ENCODE data around the gene LRRC53.

DNA sequence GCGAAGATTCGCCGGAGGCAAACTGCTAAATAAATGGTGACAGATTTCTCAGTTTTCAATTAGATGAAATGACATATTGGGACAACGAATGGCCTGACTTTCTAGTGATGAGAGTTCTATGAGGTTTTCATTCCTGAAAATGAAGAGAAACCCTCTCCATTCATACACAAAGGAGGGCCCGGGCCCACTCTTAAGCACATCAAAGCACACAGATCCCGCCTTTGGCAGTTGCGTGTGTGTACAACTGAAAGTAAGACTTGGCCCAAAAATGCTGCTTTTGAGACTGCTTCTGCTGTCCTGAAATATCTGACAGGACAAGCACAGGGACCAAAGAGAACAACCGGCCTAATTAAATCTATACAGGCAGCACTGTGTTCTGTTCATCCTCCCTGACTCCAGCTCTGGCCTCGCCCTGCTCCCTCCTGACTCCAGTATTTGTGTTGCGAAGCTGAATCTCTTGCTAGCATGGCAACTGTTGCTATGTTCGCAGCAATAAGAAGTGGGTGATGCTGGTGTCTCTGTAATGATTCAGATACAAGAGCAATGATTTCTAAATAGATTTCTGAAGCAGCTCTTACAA lies 7.4 kb downstream of the LRRC53 start:
- TF ChIP-seq, protein P1, sequence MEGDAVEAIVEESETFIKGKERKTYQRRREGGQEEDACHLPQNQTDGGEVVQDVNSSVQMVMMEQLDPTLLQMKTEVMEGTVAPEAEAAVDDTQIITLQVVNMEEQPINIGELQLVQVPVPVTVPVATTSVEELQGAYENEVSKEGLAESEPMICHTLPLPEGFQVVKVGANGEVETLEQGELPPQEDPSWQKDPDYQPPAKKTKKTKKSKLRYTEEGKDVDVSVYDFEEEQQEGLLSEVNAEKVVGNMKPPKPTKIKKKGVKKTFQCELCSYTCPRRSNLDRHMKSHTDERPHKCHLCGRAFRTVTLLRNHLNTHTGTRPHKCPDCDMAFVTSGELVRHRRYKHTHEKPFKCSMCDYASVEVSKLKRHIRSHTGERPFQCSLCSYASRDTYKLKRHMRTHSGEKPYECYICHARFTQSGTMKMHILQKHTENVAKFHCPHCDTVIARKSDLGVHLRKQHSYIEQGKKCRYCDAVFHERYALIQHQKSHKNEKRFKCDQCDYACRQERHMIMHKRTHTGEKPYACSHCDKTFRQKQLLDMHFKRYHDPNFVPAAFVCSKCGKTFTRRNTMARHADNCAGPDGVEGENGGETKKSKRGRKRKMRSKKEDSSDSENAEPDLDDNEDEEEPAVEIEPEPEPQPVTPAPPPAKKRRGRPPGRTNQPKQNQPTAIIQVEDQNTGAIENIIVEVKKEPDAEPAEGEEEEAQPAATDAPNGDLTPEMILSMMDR (IDR thresholded peaks at IDR 0.05) = no peak
- TF ChIP-seq EP300 (IDR thresholded peaks at IDR 0.05) = no peak

Measured in tibial nerve (tissue), 4 donors.